Astrocyte of the spinal cord (primary cell): Measurements from ENCODE around the gene ABCC6.
"Not testable (repeated sequence)": the region's sequence is repeated elsewhere in the genome, so short reads cannot be mapped to it uniquely, and the experiment has no call there.

Experiments used
- DNase-seq: peaks from one replicate; pipeline ENCODE4 v3.0.0; 2011; ENCODE audit warnings: low read depth, low spot score
- H3K4me3 ChIP-seq: 2 replicates; pipeline ENCODE4 v1.5.1; 2011; ENCODE audit warnings: low read depth, mild to moderate bottlenecking, low read length, moderate library complexity
- CTCF ChIP-seq: IDR thresholded peaks from 2 replicates; pipeline ENCODE4 v1.5.1; 2012; ENCODE audit warnings: low read depth, mild to moderate bottlenecking, low read length, inconsistent platforms
- in situ Hi-C: cut with HindIII; loops from 2 replicates; pipeline ENCODE4 v1.10.0; 2017; ENCODE audit warnings: low sequenced_read_pairs

ABCC6 gene

GRCh38 chr16:16107839-16108238 is 115.5 kb downstream of the ABCC6 start:
- in situ Hi-C loops, result no loop called here
- H3K4me3 ChIP-seq, result no peak overlapping the region
- TF ChIP-seq CTCF, result no peak
- no peak for DNase-seq

GRCh38 chr16:16106466-16106865 is 116.8 kb downstream of the ABCC6 start:
- no peak for DNase-seq
- in situ Hi-C loops, result no loop called here
- H3K4me3 ChIP-seq, result no peak overlapping the region
- no peak for TF ChIP-seq CTCF

GRCh38 chr16:16105646-16106045 is 117.6 kb downstream of the ABCC6 start:
- no peak for TF ChIP-seq CTCF
- no peak for DNase-seq
- H3K4me3 ChIP-seq, result no peak overlapping the region
- in situ Hi-C loops, result no loop called here

GRCh38 chr16:16104804-16105141 is 118.5 kb downstream of the ABCC6 start:
- in situ Hi-C loops, DNase-seq, H3K4me3 ChIP-seq: not testable (repeated sequence)

GRCh38 chr16:16104132-16104803 is 119.0 kb downstream of the ABCC6 start:
- H3K4me3 ChIP-seq, DNase-seq, in situ Hi-C loops: not testable (repeated sequence)

- in situ Hi-C loops, result no loop called here
- DNase-seq, result no peak
- H3K4me3 ChIP-seq, result no peak overlapping the region
- TF ChIP-seq CTCF, result no peak
Measured at GRCh38 chr16:16102738-16103137, 120.6 kb downstream of the ABCC6 start.

DNA sequence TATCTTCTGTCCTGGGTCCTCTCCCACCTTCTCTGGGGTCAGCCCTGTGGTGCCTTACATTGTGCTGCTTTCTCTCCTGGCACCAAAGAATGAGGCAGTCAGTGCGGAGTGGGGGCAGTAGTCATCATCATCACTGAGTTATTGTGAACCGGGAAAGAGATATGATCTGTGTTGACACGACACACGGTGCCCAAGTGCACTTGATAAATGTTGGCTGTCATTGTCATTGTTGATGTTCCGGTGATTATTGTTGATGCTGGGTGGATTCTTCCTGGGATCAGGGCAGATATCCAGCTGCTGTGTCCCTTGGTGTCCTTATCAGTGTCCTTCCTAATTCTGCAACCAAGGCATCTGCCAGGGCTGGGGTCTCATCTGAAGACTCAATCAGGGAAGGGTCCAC is 121.7 kb downstream of the ABCC6 start:
- in situ Hi-C loops, result no loop called here

More for the DNA sequence above, 121.7 kb downstream of the ABCC6 start:
- DNase-seq, result no peak
- TF ChIP-seq CTCF, result no peak
- H3K4me3 ChIP-seq, result no peak overlapping the region
